ENCODE measurements around the gene KNDC1.

The KNDC1 gene

GRCh38 chr10:133166828-133167692 is 7.0 kb downstream of the KNDC1 start:
- POLR2A ChIA-PET = no interaction called here
- CTCF ChIA-PET = no interaction called here
- TF ChIP-seq LEF1 (IDR thresholded peaks at IDR 0.05; ENCODE audit: borderline replicate concordance) (no peak), PKNOX1 (IDR thresholded peaks at IDR 0.05) (no peak), ARNT (IDR thresholded peaks at IDR 0.05) (no peak), ELF4 (IDR thresholded peaks at IDR 0.05) (no peak), BHLHE40 (IDR thresholded peaks at IDR 0.05; ENCODE audit: borderline replicate concordance) (no peak), SUZ12 (IDR thresholded peaks at IDR 0.05) (no peak), SP1 (IDR thresholded peaks at IDR 0.05) (no peak), FOXM1 (IDR thresholded peaks at IDR 0.05; ENCODE audit: borderline replicate concordance) (no peak), L3MBTL2 (conservative IDR thresholded peaks at IDR 0.05) (no peak), HDGF (IDR thresholded peaks at IDR 0.05; ENCODE audit: borderline replicate concordance) (no peak), FOXK2 (IDR thresholded peaks at IDR 0.05) (no peak), TARDBP (IDR thresholded peaks at IDR 0.05) (no peak)
- DNase-seq (ENCODE audit: extremely low spot score) = no peak

- ChIA-PET POLR2A (no interaction called here), CTCF (no interaction called here)
- TF ChIP-seq FOXM1 (IDR thresholded peaks at IDR 0.05; ENCODE audit: borderline replicate concordance) (no peak), CTBP1 (IDR thresholded peaks at IDR 0.05; ENCODE audit: borderline replicate concordance) (no peak), PKNOX1 (IDR thresholded peaks at IDR 0.05) (no peak), HDGF (IDR thresholded peaks at IDR 0.05; ENCODE audit: borderline replicate concordance) (no peak), ELF4 (IDR thresholded peaks at IDR 0.05) (no peak), FOXK2 (IDR thresholded peaks at IDR 0.05) (no peak), SUZ12 (IDR thresholded peaks at IDR 0.05) (no peak)
- DNase-seq (ENCODE audit: extremely low spot score) = no peak
Measured at GRCh38 chr10:133167693-133168616, 7.9 kb downstream of the KNDC1 start.

GRCh38 chr10:133168617-133169031 is 8.6 kb downstream of the KNDC1 start:
- ChIA-PET POLR2A (no interaction called here), CTCF (no interaction called here)
- TF ChIP-seq ZNF384 (IDR thresholded peaks at IDR 0.05) = no peak
- no peak for TF ChIP-seq L3MBTL2 (conservative IDR thresholded peaks at IDR 0.05)
- no peak for TF ChIP-seq BHLHE40 (IDR thresholded peaks at IDR 0.05; ENCODE audit: borderline replicate concordance)
- TF ChIP-seq CTBP1 (IDR thresholded peaks at IDR 0.05; ENCODE audit: borderline replicate concordance) = no peak
- no peak for TF ChIP-seq FOXA1 (IDR thresholded peaks at IDR 0.05)
- TF ChIP-seq FOXK2 (IDR thresholded peaks at IDR 0.05) = no peak
- no peak for TF ChIP-seq SUZ12 (IDR thresholded peaks at IDR 0.05)
- no peak for TF ChIP-seq FOXM1 (IDR thresholded peaks at IDR 0.05; ENCODE audit: borderline replicate concordance)
- no peak for TF ChIP-seq HDGF (IDR thresholded peaks at IDR 0.05; ENCODE audit: borderline replicate concordance)
- TF ChIP-seq SP1 (IDR thresholded peaks at IDR 0.05) = no peak
- TF ChIP-seq PKNOX1 (IDR thresholded peaks at IDR 0.05) = no peak
- TF ChIP-seq ARNT (IDR thresholded peaks at IDR 0.05) = no peak
- TF ChIP-seq ELF4 (IDR thresholded peaks at IDR 0.05) = no peak
- no peak for TF ChIP-seq LEF1 (IDR thresholded peaks at IDR 0.05; ENCODE audit: borderline replicate concordance)
- TF ChIP-seq NFRKB (IDR thresholded peaks at IDR 0.05) = no peak
- DNase-seq (ENCODE audit: extremely low spot score) = no peak

- ChIA-PET CTCF (no interaction called here), POLR2A (no interaction called here)
- no peak for TF ChIP-seq CTBP1 (IDR thresholded peaks at IDR 0.05; ENCODE audit: borderline replicate concordance)
- no peak for TF ChIP-seq SP1 (IDR thresholded peaks at IDR 0.05)
- TF ChIP-seq L3MBTL2 (conservative IDR thresholded peaks at IDR 0.05) = no peak
- TF ChIP-seq FOXA1 (IDR thresholded peaks at IDR 0.05) = no peak
- no peak for DNase-seq (ENCODE audit: extremely low spot score)
Measured at GRCh38 chr10:133169173-133169947, 9.3 kb downstream of the KNDC1 start.

GRCh38 chr10:133170092-133170491 is 10.1 kb downstream of the KNDC1 start:
- POLR2A ChIA-PET = no interaction called here
- CTCF ChIA-PET = no interaction called here
- TF ChIP-seq FOXK2 (IDR thresholded peaks at IDR 0.05) (no peak), PKNOX1 (IDR thresholded peaks at IDR 0.05) (no peak), NFRKB (IDR thresholded peaks at IDR 0.05) (no peak), BHLHE40 (IDR thresholded peaks at IDR 0.05; ENCODE audit: borderline replicate concordance) (no peak)
- no peak for DNase-seq (ENCODE audit: extremely low spot score)

All from HEK293T (cell line).